ENCODE results near the gene CUL4A. TPM values are rescaled to one million over a fixed set of nuclear protein-coding genes. Genes with fewer than 3 reads are reported as not detected.

Gene CUL4A
- polyA plus RNA-seq, 1 donor from 2014 or later: 69.9 TPM

DNA sequence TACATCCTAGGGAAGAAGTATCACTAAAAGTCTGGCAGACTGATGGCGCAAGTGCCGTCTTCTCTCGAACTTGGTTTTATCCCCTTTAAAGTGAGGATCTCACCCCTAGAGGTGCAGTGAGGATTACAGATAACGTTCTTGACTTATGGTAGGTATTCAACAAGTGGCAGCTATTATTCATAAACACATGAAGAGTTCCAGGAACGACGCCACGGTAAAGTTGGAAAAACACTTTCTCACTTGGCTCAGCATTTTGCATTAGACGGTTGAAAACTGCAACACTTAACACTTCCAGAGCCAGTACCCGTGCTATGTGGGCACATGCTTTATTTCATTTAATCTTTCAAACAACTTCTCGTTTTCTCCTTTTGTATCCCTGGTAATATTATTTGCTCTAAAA lies 42.3 kb upstream of the CUL4A start:
- Histone ChIP-seq H3K79me2 (replicated peaks; ENCODE audit: insufficient read depth, low read length) (no peaks in the 10 kb centered on the region), H3K9me2 (ENCODE audit: insufficient read depth, low read length) (no peaks in the 10 kb centered on the region), H3K4me2 (ENCODE audit: low read length) (no peak overlapping the region), H3F3A (ENCODE audit: insufficient read depth, low read length, poor library complexity, severe bottlenecking) (no peaks in the 10 kb centered on the region), H3K27me3 (ENCODE audit: insufficient read depth, low read depth, low read length) (no peaks in the 10 kb centered on the region), H4K20me1 (ENCODE audit: insufficient read depth) (no peaks in the 10 kb centered on the region), H3K9me3 (ENCODE audit: low read length) (no peaks in the 10 kb centered on the region), H3K4me3 (ENCODE audit: low read length) (no peak overlapping the region), H3K9ac (ENCODE audit: low read length) (no peak overlapping the region), H3K27ac (ENCODE audit: low read length) (no peak overlapping the region), H3K36me3 (ENCODE audit: insufficient read depth, low read length) (no peaks in the 10 kb centered on the region), H2AFZ (ENCODE audit: low read depth, low read length) (no peak overlapping the region)
- TF ChIP-seq EZH2 (IDR thresholded peaks at IDR 0.05; ENCODE audit: borderline replicate concordance, insufficient read depth, low read length, poor library complexity, severe bottlenecking) (no peak), SMC3 (conservative IDR thresholded peaks at IDR 0.05; ENCODE audit: poor library complexity) (no peak), POLR2AphosphoS5 (IDR thresholded peaks at IDR 0.05) (no peak), MXI1 (conservative IDR thresholded peaks at IDR 0.05; ENCODE audit: poor library complexity, severe bottlenecking) (no peak), TAF1 (IDR thresholded peaks at IDR 0.05; ENCODE audit: low read depth) (no peak), EP300 (conservative IDR thresholded peaks at IDR 0.05; ENCODE audit: poor library complexity, severe bottlenecking) (no peak), RAD21 (conservative IDR thresholded peaks at IDR 0.05) (no peak)
- TF ChIP-seq, protein P1, sequence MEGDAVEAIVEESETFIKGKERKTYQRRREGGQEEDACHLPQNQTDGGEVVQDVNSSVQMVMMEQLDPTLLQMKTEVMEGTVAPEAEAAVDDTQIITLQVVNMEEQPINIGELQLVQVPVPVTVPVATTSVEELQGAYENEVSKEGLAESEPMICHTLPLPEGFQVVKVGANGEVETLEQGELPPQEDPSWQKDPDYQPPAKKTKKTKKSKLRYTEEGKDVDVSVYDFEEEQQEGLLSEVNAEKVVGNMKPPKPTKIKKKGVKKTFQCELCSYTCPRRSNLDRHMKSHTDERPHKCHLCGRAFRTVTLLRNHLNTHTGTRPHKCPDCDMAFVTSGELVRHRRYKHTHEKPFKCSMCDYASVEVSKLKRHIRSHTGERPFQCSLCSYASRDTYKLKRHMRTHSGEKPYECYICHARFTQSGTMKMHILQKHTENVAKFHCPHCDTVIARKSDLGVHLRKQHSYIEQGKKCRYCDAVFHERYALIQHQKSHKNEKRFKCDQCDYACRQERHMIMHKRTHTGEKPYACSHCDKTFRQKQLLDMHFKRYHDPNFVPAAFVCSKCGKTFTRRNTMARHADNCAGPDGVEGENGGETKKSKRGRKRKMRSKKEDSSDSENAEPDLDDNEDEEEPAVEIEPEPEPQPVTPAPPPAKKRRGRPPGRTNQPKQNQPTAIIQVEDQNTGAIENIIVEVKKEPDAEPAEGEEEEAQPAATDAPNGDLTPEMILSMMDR (IDR thresholded peaks at IDR 0.05; ENCODE audit: poor library complexity, severe bottlenecking): no peak
- TF ChIP-seq, protein P2, sequence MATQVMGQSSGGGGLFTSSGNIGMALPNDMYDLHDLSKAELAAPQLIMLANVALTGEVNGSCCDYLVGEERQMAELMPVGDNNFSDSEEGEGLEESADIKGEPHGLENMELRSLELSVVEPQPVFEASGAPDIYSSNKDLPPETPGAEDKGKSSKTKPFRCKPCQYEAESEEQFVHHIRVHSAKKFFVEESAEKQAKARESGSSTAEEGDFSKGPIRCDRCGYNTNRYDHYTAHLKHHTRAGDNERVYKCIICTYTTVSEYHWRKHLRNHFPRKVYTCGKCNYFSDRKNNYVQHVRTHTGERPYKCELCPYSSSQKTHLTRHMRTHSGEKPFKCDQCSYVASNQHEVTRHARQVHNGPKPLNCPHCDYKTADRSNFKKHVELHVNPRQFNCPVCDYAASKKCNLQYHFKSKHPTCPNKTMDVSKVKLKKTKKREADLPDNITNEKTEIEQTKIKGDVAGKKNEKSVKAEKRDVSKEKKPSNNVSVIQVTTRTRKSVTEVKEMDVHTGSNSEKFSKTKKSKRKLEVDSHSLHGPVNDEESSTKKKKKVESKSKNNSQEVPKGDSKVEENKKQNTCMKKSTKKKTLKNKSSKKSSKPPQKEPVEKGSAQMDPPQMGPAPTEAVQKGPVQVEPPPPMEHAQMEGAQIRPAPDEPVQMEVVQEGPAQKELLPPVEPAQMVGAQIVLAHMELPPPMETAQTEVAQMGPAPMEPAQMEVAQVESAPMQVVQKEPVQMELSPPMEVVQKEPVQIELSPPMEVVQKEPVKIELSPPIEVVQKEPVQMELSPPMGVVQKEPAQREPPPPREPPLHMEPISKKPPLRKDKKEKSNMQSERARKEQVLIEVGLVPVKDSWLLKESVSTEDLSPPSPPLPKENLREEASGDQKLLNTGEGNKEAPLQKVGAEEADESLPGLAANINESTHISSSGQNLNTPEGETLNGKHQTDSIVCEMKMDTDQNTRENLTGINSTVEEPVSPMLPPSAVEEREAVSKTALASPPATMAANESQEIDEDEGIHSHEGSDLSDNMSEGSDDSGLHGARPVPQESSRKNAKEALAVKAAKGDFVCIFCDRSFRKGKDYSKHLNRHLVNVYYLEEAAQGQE (IDR thresholded peaks at IDR 0.05; ENCODE audit: borderline replicate concordance): no peak

DNA sequence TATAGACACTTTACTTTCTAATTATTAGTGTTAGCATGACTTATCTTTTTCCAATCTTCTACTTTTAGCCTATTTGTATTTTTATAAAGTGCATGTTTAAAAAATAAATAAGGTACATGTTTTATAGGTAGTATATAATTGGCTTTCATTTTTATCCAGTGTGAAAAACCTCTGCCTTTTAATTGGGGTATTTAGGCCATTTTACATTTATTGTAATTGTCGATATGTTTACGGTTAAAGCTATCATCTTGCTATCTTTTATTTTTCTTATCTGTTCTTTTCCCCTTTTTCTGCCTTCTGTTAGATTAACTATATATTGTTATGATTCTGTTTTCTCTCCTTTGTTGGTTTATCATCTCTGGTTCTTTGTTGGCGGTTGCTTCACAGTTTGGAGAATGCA lies 41.8 kb upstream of the CUL4A start:
- Histone ChIP-seq H2AFZ (ENCODE audit: low read depth, low read length) (no peak overlapping the region), H3K4me3 (ENCODE audit: low read length) (no peak overlapping the region), H3K9me2 (ENCODE audit: insufficient read depth, low read length) (no peaks in the 10 kb centered on the region), H3K79me2 (replicated peaks; ENCODE audit: insufficient read depth, low read length) (no peaks in the 10 kb centered on the region), H3K9ac (ENCODE audit: low read length) (no peak overlapping the region), H3F3A (ENCODE audit: insufficient read depth, low read length, poor library complexity, severe bottlenecking) (no peaks in the 10 kb centered on the region), H3K4me2 (ENCODE audit: low read length) (no peak overlapping the region), H3K9me3 (ENCODE audit: low read length) (no peaks in the 10 kb centered on the region), H3K27me3 (ENCODE audit: insufficient read depth, low read depth, low read length) (no peaks in the 10 kb centered on the region), H3K36me3 (ENCODE audit: insufficient read depth, low read length) (no peaks in the 10 kb centered on the region), H4K20me1 (ENCODE audit: insufficient read depth) (no peaks in the 10 kb centered on the region), H3K27ac (ENCODE audit: low read length) (no peak overlapping the region)
- TF ChIP-seq POLR2AphosphoS5 (IDR thresholded peaks at IDR 0.05) (no peak), MXI1 (conservative IDR thresholded peaks at IDR 0.05; ENCODE audit: poor library complexity, severe bottlenecking) (no peak), SMC3 (conservative IDR thresholded peaks at IDR 0.05; ENCODE audit: poor library complexity) (no peak), TAF1 (IDR thresholded peaks at IDR 0.05; ENCODE audit: low read depth) (no peak), RAD21 (conservative IDR thresholded peaks at IDR 0.05) (no peak), EP300 (conservative IDR thresholded peaks at IDR 0.05; ENCODE audit: poor library complexity, severe bottlenecking) (no peak), EZH2 (IDR thresholded peaks at IDR 0.05; ENCODE audit: borderline replicate concordance, insufficient read depth, low read length, poor library complexity, severe bottlenecking) (no peak)
- TF ChIP-seq, protein P1 (IDR thresholded peaks at IDR 0.05; ENCODE audit: poor library complexity, severe bottlenecking): no peak
- TF ChIP-seq, protein P2 (IDR thresholded peaks at IDR 0.05; ENCODE audit: borderline replicate concordance): no peak
